Breast epithelium (tissue), 4 donors: ENCODE results near the gene TUBB4B. TPM values are rescaled to one million over a fixed set of nuclear protein-coding genes. Genes with fewer than 3 reads are reported as not detected.

Experiments
- DNase-seq, 2 donors: peaks; one replicate each; pipeline ENCODE4 v3.0.0-alpha.2; 2019; ENCODE audit warnings: low spot score in 2 of 2
- H3K27ac ChIP-seq, 2 donors: fragments of 200-600 bp; sonication (generic) in 1 of 2; one replicate each; pipeline ENCODE4 v1.5.1; 2016 to 2019; ENCODE audit warnings: mild to moderate bottlenecking in 1 of 2
- H3K27me3 ChIP-seq, 2 donors: fragments of 200-600 bp; sonication (generic) in 1 of 2; one replicate each; pipeline versions ENCODE4 v1.5.1 to v1.6.0; 2017 to 2019; ENCODE audit warnings: control low read depth in 1 of 2, mild to moderate bottlenecking in 1 of 2
- H3K36me3 ChIP-seq: fragments of 200-600 bp; one replicate; pipeline ENCODE4 v1.5.1; 2019
- H3K4me1 ChIP-seq, 2 donors: fragments of 200-600 bp; sonication (generic); one replicate each; pipeline ENCODE4 v1.5.1; 2016 to 2019; ENCODE audit warnings: control low read depth in 1 of 2
- H3K4me3 ChIP-seq, 3 donors: fragments of 200-600 bp; sonication (generic); 1 replicate in 2 of 3; 2 replicates in 1 of 3; pipeline ENCODE4 v1.5.1; 2016 to 2019; ENCODE audit warnings: mild to moderate bottlenecking in 3 of 3, moderate library complexity in 2 of 3
- H3K9me3 ChIP-seq, 2 donors: fragments of 200-600 bp; sonication (generic) in 1 of 2; one replicate each; pipeline ENCODE4 v1.5.1; 2016 to 2019; ENCODE audit warnings: control low read depth in 1 of 2
- CTCF ChIP-seq, 3 donors: fragments of 450-650 bp; IDR thresholded peaks; one replicate each; pipeline ENCODE4 v1.5.1; 2016 to 2017; ENCODE audit warnings: antibody characterized with exemption in 3 of 3, mild to moderate bottlenecking in 3 of 3, moderate library complexity in 3 of 3
- POLR2A ChIP-seq: fragments of 450-650 bp; IDR thresholded peaks from one replicate; pipeline ENCODE4 v1.6.1; 2016; ENCODE audit warnings: antibody characterized with exemption, mild to moderate bottlenecking, moderate library complexity
- POLR2AphosphoS5 ChIP-seq, 3 donors: sonication (generic); formaldehyde crosslinking; IDR thresholded peaks; one replicate each; pipeline ENCODE4 v1.6.1; 2017; ENCODE audit warnings: antibody characterized with exemption in 3 of 3
- intact Hi-C: fragments of 100-400 bp; cut with DNase I; formaldehyde crosslinking; loops from one replicate; pipeline ENCODE4 v1.15.1; 2023; ENCODE audit warnings: low total_unique reads
- total RNA-seq, 3 donors: library from RNA; depleted of rRNA; stranded (reverse); fragments of >200 nt; gene quantifications; one replicate each; pipeline ENCODE4 v1.1.0, GENCODE V29; 2016

TUBB4B gene
- total RNA-seq, 3 donors from 2014 or later: 112 to 188 (median 183) TPM

- H3K27me3 ChIP-seq: no peaks in the 10 kb centered on the region
- H3K27ac ChIP-seq: no peak overlapping the region
- TF ChIP-seq POLR2A (no peak), CTCF (IDR thresholded peaks at IDR 0.05) (no peak), POLR2AphosphoS5 (IDR thresholded peaks at IDR 0.05) (no peak)
- DNase-seq: no peak
- intact Hi-C loops: no loop called here
- no peaks in the 10 kb centered on the region for H3K9me3 ChIP-seq
- no peak overlapping the region for H3K4me3 ChIP-seq
- H3K36me3 ChIP-seq: no peaks in the 10 kb centered on the region
- peaks cover 2 to 3% of the 10 kb centered on the region in 2 donors for H3K4me1 ChIP-seq
These were observed 6.2 kb downstream of the TUBB4B start for GRCh38 chr9:137247135-137247915.

GRCh38 chr9:137247916-137248175 is 6.8 kb downstream of the TUBB4B start:
- no peaks in the 10 kb centered on the region for H3K4me1 ChIP-seq
- TF ChIP-seq CTCF (IDR thresholded peaks at IDR 0.05): no peak
- no peak for TF ChIP-seq POLR2A
- TF ChIP-seq POLR2AphosphoS5 (IDR thresholded peaks at IDR 0.05): no peak
- intact Hi-C loops: no loop called here
- no peak overlapping the region for H3K27ac ChIP-seq
- no peaks in the 10 kb centered on the region for H3K9me3 ChIP-seq
- DNase-seq: no peak
- H3K4me3 ChIP-seq: no peak overlapping the region
- no peaks in the 10 kb centered on the region for H3K36me3 ChIP-seq
- H3K27me3 ChIP-seq: no peaks in the 10 kb centered on the region

- Histone ChIP-seq H3K36me3 (no peaks in the 10 kb centered on the region), H3K9me3 (no peaks in the 10 kb centered on the region), H3K4me1 (peaks cover 0 to 5% of the 10 kb centered on the region in 2 donors), H3K27ac (no peak overlapping the region), H3K27me3 (no peaks in the 10 kb centered on the region), H3K4me3 (no peak overlapping the region)
- intact Hi-C loops: loop anchor here (10.0 kb wide), 1 partner anchor 1876 kb away; no protein-coding TSS in a partner anchor
- DNase-seq: no peak
- TF ChIP-seq CTCF (IDR thresholded peaks at IDR 0.05) (no peak), POLR2AphosphoS5 (IDR thresholded peaks at IDR 0.05) (no peak), POLR2A (no peak)
These were observed 9.5 kb downstream of the TUBB4B start for GRCh38 chr9:137250329-137251193.

GRCh38 chr9:137251194-137251461 is 10.0 kb downstream of the TUBB4B start, which contains the start of gene STPG3:
Gene STPG3, plus strand, starts transcription at chr9:137251286. Its CDS starts 1 bp downstream, at chr9:137251287.
- TF ChIP-seq POLR2A: no peak
- TF ChIP-seq POLR2AphosphoS5 (IDR thresholded peaks at IDR 0.05): no peak
- TF ChIP-seq CTCF (IDR thresholded peaks at IDR 0.05): no peak
- Histone ChIP-seq H3K27ac (no peak within 1 kb of the TSS), H3K9me3 (no peaks in the 10 kb centered on the region), H3K4me3 (no peak within 1 kb of the TSS), H3K4me1 (peaks cover 2 to 8% of the 10 kb centered on the region in 2 donors), H3K36me3 (no peaks in the 10 kb centered on the region), H3K27me3 (no peaks in the 10 kb centered on the region)
- DNase-seq: no peak
- intact Hi-C loops: loop anchor here (10.0 kb wide), 1 partner anchor 1876 kb away; no protein-coding TSS in a partner anchor
